BE2C (cell line): ENCODE measurements around the gene MIPEP.

ENCODE experiments used
- DNase-seq: peaks from one replicate; pipeline ENCODE4 v3.0.0-alpha.2; 2020
- H3K27me3 ChIP-seq: fragments of 250-450 bp; sonication (Bioruptor Pico); 2 replicates; pipeline ENCODE4 v1.5.1; 2020; ENCODE audit warnings: mild to moderate bottlenecking
- H3K36me3 ChIP-seq: fragments of 250-450 bp; sonication (Bioruptor Pico); 2 replicates; pipeline ENCODE4 v1.5.1; 2020; ENCODE audit warnings: mild to moderate bottlenecking
- H3K4me1 ChIP-seq: fragments of 250-450 bp; sonication (Bioruptor Pico); 2 replicates; pipeline ENCODE4 v1.5.1; 2020
- H3K4me3 ChIP-seq: 2 replicates; pipeline ENCODE4 v1.5.1; 2011; ENCODE audit warnings: low read depth, low read length
- H3K9me3 ChIP-seq: fragments of 250-450 bp; sonication (Bioruptor Pico); 2 replicates; pipeline ENCODE4 v1.5.1; 2020
- TF ChIP-seq, protein P1 (sequence below): IDR thresholded peaks from 2 replicates; pipeline ENCODE4 v1.5.1; 2012; ENCODE audit warnings: mild to moderate bottlenecking, low read depth, low read length

The MIPEP gene

DNA sequence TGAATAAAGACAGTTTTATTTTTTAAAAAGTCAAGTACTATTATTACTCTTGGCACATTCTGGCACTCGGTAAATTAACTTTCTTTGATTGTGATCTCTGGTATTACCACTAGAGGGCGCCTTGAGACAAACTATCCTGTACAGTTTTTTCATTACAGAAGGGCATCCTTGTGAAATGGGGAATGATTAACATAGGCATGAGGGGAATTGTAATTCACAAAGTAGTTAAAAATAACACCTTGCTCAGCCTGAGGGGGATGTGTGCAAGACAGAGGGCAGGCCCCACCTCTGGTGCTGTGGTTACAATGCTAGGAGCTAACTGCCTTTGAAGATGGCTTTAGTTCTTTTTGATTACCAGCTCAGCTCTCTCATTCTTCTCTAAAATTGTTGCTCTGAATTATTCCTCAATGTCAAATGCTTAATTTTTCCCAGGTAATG, 32.3 kb upstream of the MIPEP start:
- Histone ChIP-seq H3K9me3 (no peaks in the 10 kb centered on the region), H3K36me3 (no peaks in the 10 kb centered on the region), H3K4me1 (no peaks in the 10 kb centered on the region), H3K4me3 (no peak overlapping the region), H3K27me3 (peaks cover 14% of the 10 kb centered on the region)
- TF ChIP-seq, protein P1, sequence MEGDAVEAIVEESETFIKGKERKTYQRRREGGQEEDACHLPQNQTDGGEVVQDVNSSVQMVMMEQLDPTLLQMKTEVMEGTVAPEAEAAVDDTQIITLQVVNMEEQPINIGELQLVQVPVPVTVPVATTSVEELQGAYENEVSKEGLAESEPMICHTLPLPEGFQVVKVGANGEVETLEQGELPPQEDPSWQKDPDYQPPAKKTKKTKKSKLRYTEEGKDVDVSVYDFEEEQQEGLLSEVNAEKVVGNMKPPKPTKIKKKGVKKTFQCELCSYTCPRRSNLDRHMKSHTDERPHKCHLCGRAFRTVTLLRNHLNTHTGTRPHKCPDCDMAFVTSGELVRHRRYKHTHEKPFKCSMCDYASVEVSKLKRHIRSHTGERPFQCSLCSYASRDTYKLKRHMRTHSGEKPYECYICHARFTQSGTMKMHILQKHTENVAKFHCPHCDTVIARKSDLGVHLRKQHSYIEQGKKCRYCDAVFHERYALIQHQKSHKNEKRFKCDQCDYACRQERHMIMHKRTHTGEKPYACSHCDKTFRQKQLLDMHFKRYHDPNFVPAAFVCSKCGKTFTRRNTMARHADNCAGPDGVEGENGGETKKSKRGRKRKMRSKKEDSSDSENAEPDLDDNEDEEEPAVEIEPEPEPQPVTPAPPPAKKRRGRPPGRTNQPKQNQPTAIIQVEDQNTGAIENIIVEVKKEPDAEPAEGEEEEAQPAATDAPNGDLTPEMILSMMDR, result peak; percentile 78
- no peak for DNase-seq

DNA sequence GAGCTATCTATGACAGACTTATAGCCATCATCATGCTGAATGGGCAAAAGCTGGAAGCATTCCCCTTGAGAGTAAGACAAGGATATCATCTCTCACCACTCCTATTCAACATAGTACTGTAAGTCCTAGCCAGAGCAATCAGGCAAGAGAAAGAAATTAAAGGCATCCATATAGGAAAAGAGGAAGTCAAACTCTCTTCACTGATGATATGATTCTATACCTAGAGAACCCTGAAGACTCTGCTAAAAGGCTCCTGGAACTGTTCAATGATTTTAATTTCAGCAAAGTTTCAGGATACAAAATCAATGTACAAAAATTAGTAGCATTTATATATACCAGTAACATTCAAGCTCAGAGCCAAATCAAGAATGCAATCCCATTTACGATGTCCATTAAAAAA, 29.8 kb upstream of the MIPEP start:
- Histone ChIP-seq H3K27me3 (peaks cover 21% of the 10 kb centered on the region), H3K4me3 (no peak overlapping the region), H3K4me1 (no peaks in the 10 kb centered on the region), H3K9me3 (no peaks in the 10 kb centered on the region), H3K36me3 (no peaks in the 10 kb centered on the region)
- DNase-seq, result no peak
- TF ChIP-seq, protein P1, result no peak

DNA sequence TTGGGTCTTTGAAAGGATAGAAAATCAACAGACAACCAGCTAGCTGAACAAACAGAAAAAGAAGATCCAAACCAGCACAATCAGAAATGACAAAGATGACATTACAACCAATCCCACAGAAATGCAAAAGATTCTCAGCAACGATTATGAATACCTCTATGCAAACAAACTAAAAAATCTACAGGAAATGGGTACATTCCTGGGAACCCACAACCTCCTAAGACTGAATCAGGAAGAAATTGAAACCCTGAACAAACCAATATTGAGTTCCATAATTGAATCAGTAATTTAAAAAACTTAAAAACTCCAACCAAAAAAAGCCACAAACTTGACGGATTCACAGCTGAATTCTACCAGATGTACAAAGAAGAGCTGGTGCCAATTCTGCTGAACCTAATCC, 29.0 kb upstream of the MIPEP start:
- TF ChIP-seq, protein P1, result no peak
- Histone ChIP-seq H3K27me3 (peaks cover 23% of the 10 kb centered on the region), H3K4me1 (no peaks in the 10 kb centered on the region), H3K9me3 (no peaks in the 10 kb centered on the region), H3K36me3 (no peaks in the 10 kb centered on the region), H3K4me3 (no peak overlapping the region)
- no peak for DNase-seq

DNA sequence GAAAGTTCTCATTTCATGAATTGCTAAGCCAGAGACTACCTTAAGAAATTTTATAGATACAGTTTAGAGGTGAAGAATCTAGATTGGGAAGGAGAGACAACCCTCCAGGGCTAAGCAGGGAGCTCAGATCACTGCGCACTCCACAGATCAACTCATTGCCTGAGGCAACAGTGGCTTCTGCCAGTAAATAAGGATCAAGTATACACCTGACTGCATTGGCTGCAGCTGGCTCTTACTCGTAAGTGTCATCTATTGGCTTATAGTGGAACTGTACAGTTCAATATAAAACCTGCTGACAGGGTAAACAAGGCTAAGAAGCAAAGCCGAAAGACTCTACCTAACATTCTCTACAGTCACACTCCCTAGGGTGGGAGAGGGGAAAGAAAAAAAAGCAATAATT, 26.1 kb upstream of the MIPEP start:
- H3K36me3 ChIP-seq, result no peaks in the 10 kb centered on the region
- H3K9me3 ChIP-seq, result no peaks in the 10 kb centered on the region
- peak; percentile 14 for DNase-seq
- TF ChIP-seq, protein P1, result no peak
- no peaks in the 10 kb centered on the region for H3K4me1 ChIP-seq
- H3K4me3 ChIP-seq, result no peak overlapping the region
- peaks cover 41% of the 10 kb centered on the region for H3K27me3 ChIP-seq

DNA sequence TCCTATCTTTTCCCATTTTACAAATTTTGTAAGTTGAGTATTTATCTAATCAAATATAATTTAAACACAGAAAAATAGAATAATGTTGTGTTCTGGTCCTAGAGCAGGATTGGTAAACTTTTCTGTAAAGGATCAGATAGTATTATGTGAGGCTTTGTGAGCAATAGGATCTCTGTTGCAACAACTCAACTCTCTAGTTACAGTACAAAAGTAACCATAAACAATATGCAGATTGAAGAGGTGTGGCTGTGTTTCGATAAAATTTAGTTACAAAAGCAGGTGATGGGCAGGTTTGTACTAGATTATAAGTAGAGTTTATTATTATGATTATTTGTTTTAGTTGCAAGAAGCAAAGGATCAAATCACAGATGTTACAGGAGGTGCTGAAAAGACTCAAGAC, 23.3 kb upstream of the MIPEP start:
- TF ChIP-seq, protein P1, result no peak
- H3K36me3 ChIP-seq, result no peaks in the 10 kb centered on the region
- H3K4me1 ChIP-seq, result no peaks in the 10 kb centered on the region
- H3K27me3 ChIP-seq, result peaks cover 31% of the 10 kb centered on the region
- H3K9me3 ChIP-seq, result no peaks in the 10 kb centered on the region
- no peak overlapping the region for H3K4me3 ChIP-seq
- no peak for DNase-seq

DNA sequence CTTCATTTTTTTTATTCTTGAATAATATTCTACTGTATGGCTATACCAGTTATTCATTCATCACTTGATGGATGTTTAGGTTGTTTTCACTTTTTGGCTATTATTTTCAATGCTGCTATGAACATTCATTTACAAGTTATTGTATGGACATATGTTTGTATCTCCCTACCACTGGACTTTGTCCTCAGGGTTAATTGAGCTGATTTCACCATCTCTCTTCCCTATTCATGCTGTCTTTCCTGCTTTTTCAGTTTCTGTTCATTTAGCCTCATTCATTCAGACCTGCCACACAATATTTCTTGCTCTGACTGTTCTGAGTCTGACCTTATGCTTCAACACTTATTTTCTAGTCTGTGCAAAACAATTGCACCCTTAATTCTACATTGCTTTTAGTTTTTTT, 20.4 kb upstream of the MIPEP start:
- no peak for DNase-seq
- TF ChIP-seq, protein P1, result no peak
- Histone ChIP-seq H3K9me3 (no peaks in the 10 kb centered on the region), H3K4me3 (no peak overlapping the region), H3K27me3 (peaks cover 25% of the 10 kb centered on the region), H3K4me1 (no peaks in the 10 kb centered on the region), H3K36me3 (no peaks in the 10 kb centered on the region)
